ENCODE measurements around the gene SH3RF3. TPM values are rescaled to one million over a fixed set of nuclear protein-coding genes. Genes with fewer than 3 reads are reported as not detected.

SH3RF3 gene
- total and polyA plus RNA-seq, 2 of the 13 experiments (the other 11 are each of a cell fraction or from before 2014, with no cell fraction given): 0.04 TPM; not detected in 1

GRCh38 chr2:109401370-109401769, 272.4 kb downstream of the SH3RF3 start (continued):
- TF ChIP-seq ZNF362 (CRISPR knock-in tag; IDR thresholded peaks at IDR 0.05; ENCODE audit: borderline replicate concordance) (no peak), NFYC (CRISPR knock-in tag; IDR thresholded peaks at IDR 0.05) (no peak), PAF1 (CRISPR knock-in tag; IDR thresholded peaks at IDR 0.05) (no peak), TAF1 (CRISPR knock-in tag; IDR thresholded peaks at IDR 0.05) (no peak), MTERF4 (CRISPR knock-in tag; IDR thresholded peaks at IDR 0.05) (no peak), KDM6A (CRISPR knock-in tag; IDR thresholded peaks at IDR 0.05; ENCODE audit: low read depth) (no peak)

GRCh38 chr2:109402180-109402579, 273.2 kb downstream of the SH3RF3 start:
- CTCF ChIA-PET (ENCODE audit: low intra/inter-chr PET ratio, low total read pairs): no interaction called here
- POLR2A ChIA-PET: no interaction called here
- Histone ChIP-seq H3K27ac (ENCODE audit: extremely low read length, insufficient read depth, low read length) (no peak overlapping the region), H4K20me1 (ENCODE audit: insufficient read depth, low read length) (no peaks in the 10 kb centered on the region; the same call in 1 of the 2 replicates), H3K9ac (ENCODE audit: insufficient read depth, low read depth, low read length) (no peak overlapping the region), H3K4me3 (replicated peaks in 1 of 3; ENCODE audit: insufficient read depth in 1 of 3, low read depth in 2 of 3, low read length in 3 of 3) (no peak overlapping the region), H3K79me2 (ENCODE audit: insufficient read depth, low read length) (no peaks in the 10 kb centered on the region), H3K4me2 (ENCODE audit: low read depth, low read length) (no peak overlapping the region), H2AFZ (ENCODE audit: low read length) (no peak overlapping the region), H3K4me1 (ENCODE audit: insufficient read depth, low read length) (no peaks in the 10 kb centered on the region), H3K36me3 (replicated peaks in 1 of 2; ENCODE audit: control insufficient read depth in 1 of 2, insufficient read depth in 2 of 2, low read length in 2 of 2) (no peaks in the 10 kb centered on the region), H3K9me3 (ENCODE audit: low read length) (no peaks in the 10 kb centered on the region), H3K27me3 (ENCODE audit: control insufficient read depth in 1 of 2, insufficient read depth in 2 of 2, low read length in 2 of 2) (no peaks in the 10 kb centered on the region; a peak in 1 of 5 replicates)
- TF ChIP-seq CHD4 (IDR thresholded peaks at IDR 0.05; ENCODE audit: borderline replicate concordance, low read length) (no peak), CTCF (CRISPR knock-in tag; IDR thresholded peaks at IDR 0.05) (0 out of 2 replicates have a peak, but pooled peaks have one; percentile 16)
- in situ Hi-C loops (cut with HindIII; ENCODE audit: extremely low pct_ligation_motif_present, low pct_unique_long_range_greater_than_20kb) (no loop called here), intact Hi-C loops (cut with micrococcal nuclease; ENCODE audit: unreplicated experiment) (no loop called here)
- ATAC-seq (peak; percentile 51), DNase-seq (ENCODE audit: low spot score) (no peak), FAIRE-seq (no peak)
- no TSS peak for BruUV-seq (replicated peaks)
- 38% methylated on average over 8 of the region's 8 CpGs for WGBS (ENCODE audit: low lambda C conversion rate)
